HuH-7 (cell line): ENCODE data around the gene CSRNP3.

Source experiments
- DNase-seq: peaks from one replicate; pipeline ENCODE4 v3.0.0; 2011; ENCODE audit warnings: low spot score

CSRNP3 gene

DNA sequence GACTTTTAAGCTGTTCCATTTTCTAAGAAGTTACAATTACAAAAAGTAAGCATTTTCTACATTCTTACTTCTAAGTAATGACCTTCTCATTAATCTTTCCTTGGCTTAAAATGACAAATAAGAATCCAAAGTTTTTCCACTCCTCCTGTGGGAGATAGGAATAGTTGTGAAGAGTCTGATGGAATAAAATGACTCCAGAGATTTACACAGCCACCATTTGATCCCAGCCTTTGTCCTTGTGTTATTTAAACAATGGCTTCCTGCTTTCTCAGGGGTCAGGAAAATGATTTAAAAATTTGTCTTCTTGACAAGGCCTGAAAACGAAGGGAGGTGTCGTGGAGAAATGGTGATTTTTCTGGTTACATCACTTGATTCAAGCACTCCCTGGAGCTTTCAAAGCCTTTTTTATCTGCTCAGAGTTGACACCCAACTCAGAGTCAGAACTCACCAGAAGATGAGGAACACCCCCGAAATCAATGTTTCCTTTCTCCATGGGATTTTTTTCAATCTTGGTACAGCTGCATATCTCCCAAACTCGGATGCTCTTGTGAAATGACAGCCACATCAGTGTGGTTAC lies 218.0 kb downstream of the CSRNP3 start:
- no peak for DNase-seq

DNA sequence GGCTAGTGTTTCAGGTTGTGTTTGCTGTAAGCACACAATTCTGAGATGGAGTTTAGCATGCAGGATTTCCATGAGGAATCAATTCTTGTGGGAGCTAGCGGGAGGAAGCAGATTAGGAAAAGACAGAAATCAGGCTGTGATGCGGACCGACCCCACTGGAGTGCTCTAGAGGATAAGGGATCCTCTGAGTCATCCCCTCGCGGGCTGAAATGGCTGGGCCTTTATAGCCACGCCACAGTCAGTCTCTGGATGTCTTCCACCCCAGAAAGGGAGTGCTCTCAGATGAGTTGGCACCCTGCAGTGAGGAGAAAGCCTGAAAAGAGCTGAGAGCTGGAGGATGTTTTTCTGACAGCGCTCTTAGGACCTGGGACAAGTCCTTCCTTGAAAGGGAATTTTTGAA lies 222.1 kb downstream of the CSRNP3 start:
- DNase-seq, result no peak

DNA sequence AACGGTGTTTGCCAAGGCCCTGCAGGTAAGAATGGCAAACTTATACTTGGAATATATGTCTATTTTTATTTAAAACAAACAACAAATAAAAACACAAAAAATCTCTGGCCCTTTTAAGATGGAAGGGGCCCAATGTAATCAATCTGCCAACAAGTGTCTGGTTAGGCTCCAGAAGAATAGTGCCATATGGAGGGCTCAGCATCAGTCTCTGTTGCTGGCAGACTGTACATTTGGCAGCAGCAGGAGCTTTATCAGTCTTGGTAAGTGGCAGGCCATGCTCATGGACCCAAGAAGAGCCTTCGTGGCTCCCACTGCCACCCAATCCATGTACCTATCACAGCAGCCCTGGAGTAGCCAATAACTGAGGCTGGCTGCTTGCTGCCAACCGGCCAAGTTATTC lies 223.4 kb downstream of the CSRNP3 start:
- DNase-seq, result no peak

DNA sequence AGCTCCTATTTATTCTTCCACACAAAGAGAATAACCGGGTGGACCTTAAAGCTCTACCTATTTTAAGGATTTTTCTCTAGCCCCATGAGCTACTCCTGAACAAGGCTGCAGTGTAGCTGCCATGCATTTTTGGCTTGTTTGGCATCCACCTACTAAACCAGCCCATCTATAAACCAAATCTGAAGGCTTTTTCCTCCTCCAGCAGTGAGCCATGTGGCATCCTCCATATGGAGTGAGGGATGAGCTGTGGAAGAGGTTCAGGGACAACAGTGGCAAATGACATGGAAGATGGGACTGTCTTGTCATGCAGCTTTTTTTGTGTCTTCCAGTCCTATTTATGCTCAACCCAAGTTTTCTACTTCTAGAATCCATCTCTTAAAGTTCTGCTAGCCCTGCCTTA lies 224.3 kb downstream of the CSRNP3 start:
- DNase-seq, result no peak

DNA sequence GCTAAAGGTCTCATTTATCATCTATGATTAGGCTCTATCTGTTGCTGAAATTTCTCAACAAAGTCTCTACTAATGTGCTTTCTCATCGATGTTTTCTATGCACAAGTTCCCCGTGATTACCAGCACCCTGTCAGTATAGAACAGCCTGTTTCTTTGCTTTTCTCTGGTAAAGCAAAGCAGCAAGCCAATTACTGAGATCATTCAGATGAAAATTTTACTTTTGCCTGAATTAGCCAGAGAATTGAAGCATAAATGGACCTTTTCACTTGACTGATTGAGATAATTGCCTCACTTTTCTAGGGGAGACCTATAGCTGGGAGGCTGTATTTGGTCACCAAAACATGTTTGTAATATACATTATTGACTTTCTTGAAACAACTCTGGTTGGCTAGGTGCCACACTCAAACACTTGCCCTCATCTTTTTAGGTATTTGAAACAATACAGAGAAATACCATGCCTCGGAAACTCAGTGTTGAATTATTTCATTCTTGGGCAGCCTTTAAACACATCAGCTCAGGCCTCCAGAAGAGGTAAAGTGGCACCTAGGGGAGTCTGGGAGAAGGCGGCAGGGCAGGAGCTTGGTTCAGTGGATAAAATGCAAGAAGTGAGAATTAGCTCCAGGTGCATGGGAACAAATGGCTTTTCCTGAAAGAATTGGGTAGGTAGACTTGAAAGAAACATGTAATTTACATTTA lies 228.4 kb downstream of the CSRNP3 start:
- DNase-seq, result no peak

DNA sequence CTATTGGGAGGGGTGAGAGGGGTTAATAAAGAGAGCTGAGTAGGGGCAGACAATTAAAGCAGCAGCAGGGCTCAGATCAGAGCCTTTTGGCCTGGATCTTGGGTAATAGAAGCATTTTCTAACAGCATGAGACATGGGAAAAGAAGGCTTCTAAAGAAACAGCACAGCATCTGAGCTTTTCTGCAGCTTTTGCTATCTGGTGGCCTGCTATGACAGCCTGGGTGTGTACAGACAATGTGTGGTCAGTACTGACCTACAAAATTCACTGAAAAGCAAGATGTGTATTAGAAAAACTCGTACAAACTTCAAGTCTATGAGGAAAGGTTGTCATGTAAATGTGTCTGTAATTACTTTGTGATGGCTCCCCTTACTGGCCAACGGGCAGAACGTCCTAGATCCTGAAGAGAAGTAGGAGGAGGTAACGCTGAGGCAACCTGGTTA lies 229.0 kb downstream of the CSRNP3 start:
- DNase-seq, result peak; percentile 37

DNA sequence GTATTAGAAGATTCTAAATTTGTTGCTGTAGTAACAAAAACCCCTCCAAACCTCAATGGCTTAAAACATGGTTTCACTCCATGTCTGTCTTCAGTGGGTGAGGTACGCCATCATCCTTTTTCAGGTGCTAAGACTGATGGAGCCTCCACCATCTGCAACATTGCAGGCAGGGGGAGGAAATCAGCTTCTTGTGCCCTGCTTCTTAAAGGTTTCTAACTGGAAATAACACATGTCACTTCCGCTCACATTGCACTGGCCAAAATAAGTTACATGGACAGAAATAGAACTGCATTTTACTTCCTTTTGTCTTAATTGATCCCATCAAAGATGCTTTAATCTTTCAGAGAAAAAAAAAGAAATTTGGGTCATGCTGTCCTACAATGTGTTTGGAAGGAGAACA lies 230.4 kb downstream of the CSRNP3 start:
- DNase-seq, result no peak

DNA sequence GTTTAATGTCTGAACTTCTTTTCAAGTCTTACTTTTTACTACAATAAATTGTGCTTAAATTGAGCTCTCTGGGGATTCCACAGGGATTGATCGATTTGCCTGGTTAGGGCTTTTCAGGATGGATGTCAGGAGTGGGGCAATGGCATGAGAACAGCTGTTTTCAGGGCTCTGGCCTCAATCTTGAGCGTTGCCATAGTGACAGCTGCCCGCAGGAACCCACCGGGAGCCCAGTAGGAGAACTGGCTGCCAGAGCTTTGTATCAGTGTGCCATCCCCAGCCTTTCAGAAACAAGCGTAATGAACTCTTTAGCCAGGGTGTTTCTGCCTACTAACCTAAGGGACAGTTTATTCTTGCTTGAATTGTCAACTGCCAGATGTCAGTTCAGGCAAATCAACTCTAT lies 231.0 kb downstream of the CSRNP3 start:
- DNase-seq, result no peak

DNA sequence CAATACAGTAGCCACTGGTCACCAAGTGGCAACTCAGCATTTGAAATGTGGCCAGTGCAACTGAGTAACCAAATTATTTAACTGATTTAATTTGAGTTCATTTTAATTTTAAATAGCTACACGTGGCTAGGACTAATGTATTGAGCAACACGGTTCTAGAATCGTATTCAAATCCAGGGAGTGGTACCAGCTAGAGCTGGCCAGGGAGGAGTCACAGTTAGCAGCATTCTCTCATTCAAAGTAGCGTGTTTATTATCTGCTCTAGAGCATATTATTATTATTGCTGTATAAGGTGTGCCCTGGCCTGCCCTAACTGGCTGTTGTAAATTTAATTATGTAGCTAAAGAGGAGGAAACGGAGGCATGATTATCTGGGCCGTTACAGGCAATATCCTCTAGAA lies 231.6 kb downstream of the CSRNP3 start:
- DNase-seq, result no peak

DNA sequence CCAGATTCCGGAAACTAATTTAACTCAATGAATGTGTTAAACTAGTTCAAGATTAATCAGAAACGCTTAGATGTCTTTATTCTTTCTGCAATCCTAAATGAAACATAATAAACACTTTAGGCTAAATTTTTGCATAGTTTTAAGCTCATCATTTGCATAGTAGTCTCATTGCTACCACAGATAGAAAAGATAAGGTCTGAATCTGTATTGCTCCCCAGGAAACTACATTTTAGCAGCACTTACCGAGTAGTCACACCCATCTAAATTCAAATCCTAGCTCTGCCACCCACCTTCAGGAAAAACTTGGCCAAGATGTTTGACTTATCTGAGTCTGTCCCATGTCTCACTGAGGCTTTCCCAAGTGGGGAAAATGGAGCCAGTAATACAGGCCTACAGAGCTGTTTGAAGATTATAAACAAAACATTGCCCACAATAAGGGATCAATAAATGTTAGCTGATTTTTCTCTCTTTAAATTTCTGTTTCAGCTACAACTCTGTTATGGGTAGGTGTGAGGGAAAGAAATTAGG lies 237.5 kb downstream of the CSRNP3 start:
- no peak for DNase-seq

DNA sequence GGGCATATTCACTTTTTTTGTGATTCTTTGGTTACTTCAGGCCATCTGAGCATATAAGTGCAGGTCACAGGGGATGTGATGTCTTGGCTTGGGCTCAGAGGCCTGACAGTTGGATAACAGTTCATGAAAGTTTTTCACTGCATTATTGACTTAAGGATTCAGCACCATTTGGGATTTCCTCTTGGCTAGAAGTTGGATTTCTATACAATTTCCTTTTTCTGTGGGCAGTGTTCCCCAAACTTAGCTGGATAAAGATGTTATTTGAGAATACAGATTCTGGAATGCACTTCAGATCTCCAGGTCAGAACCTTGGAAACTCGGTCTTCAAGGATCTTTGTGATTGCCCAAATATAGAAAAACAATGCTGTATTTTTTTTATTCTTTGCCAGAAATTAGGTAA lies 246.6 kb downstream of the CSRNP3 start:
- DNase-seq, result no peak

DNA sequence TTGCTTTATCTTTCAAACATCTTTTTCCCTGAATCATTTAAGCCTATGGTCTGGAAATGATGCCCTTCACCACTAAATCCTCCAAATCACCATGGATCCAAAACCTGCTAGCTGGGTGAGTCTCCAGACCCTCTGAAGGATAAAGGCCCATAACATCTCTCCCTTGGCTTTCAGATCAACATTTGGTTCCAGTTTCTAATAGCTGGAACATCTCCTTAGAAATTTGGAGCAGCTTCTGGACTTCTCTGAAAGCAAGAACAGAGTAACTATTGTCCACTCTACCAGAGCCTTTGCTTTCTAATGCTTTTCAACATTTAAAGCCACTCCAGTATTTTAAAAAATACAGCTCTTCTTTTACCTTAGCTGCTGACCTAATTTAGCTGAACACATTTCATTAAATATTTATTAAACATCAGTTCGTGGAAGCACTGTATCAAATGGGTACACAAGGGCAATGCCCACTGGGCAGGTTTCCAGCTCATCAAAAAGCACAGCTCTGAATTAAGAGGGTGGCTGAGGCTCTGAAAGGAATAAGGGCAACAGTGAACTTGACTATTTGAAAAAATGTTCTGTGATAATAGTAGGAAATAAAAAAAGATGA lies 249.2 kb downstream of the CSRNP3 start:
- no peak for DNase-seq

DNA sequence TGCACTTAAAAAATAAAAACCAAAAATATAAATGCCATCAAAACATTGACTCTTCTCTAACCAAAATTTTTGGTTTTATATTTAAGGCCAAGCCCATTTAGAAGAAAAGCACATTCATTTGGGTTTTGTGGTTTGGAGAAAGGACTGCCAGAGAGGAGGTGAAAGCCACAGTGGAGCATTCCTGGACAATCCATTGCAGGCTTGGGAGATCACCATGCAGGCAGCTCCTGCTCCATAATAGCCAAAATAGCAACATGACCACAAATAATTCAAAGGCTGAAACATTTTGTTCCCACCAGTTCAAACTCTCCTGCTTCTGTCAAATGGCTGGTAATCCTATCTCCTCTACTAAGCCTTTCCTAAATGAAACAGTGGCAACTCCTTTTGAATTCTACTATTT lies 251.0 kb downstream of the CSRNP3 start:
- no peak for DNase-seq

DNA sequence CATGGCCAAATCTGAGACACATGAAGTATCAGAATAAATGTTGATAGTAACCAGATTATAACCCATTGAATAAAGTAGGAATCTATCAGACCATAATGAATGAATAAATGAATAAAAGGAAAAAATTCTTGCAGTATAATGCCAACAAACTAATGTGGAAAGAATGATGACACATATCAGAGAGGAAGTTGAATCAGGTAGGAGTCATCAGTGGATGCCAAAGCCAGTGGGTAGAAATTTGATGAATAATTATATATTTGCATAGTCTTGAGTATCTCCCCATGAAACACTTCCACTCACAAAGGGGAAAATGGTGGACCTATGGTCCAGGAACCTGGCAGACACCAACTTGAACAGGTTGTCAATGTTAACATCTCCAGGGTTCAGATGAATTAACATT lies 255.9 kb downstream of the CSRNP3 start:
- DNase-seq, result no peak
